CD4-positive, alpha-beta T cell treated with Interleukin-4 for 4 hours (primary cell): ENCODE measurements around the gene ENPP7.

Source experiments
- DNase-seq: peaks from one replicate; pipeline ENCODE4 v3.0.0-alpha.2; 2020

ENPP7 gene, protein sequence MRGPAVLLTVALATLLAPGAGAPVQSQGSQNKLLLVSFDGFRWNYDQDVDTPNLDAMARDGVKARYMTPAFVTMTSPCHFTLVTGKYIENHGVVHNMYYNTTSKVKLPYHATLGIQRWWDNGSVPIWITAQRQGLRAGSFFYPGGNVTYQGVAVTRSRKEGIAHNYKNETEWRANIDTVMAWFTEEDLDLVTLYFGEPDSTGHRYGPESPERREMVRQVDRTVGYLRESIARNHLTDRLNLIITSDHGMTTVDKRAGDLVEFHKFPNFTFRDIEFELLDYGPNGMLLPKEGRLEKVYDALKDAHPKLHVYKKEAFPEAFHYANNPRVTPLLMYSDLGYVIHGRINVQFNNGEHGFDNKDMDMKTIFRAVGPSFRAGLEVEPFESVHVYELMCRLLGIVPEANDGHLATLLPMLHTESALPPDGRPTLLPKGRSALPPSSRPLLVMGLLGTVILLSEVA

DNA sequence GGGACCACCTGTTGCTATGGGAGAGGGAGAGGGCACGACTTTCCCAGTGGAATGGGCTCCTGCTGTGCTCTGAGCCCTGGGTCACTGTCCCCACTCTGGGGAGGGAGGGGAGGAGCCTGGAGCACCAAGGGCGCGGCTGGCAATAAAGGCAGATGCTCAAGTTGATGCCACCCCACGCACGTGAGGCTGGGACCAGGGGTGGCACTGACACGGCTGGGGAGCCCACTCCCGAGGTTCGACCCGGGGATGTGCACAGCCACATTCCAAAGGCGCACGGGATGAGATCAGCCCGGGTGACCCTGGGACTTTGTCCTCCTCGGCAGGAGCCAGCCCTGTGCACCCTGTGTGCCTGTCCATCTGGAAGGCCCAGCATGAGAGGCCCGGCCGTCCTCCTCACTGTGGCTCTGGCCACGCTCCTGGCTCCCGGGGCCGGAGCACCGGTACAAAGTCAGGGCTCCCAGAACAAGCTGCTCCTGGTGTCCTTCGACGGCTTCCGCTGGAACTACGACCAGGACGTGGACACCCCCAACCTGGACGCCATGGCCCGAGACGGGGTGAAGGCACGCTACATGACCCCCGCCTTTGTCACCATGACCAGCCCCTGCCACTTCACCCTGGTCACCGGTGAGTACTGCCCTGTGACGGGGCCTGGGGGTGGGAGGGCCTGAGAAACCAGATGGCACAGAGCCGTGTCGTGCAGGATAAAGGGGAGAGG, at the start of gene ENPP7:
Gene ENPP7 (plus strand): TSS at position 175 of the 715 bp plus-strand sequence. CDS start 197 bp downstream, at position 372.
- DNase-seq, result no peak

DNA sequence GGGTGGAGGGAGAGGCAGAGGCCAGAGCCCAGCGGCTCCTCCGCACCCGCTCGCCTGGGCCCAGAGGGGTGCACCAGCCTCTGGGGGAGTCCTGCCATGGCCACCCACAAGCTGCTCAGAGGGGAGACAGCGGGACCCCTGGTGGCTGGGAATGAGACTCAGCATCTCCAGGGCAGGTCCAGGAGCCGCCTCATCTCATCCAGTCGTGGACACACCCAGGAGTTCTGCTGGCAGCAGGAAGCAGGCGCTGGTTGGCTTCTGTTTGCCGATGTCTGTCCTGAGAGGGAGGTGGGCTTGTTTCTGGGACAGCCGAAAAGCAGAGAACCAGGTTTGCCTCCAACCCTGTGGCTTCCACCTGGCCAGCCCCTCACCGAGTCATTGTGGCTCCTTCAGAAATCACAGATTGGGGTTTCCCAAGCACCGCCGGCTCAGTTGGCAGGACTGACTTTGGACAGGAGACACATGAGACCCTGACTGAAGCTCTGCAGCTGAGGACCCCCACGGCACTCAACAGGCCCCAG, 49.6 kb upstream of the ENPP7 start:
- DNase-seq, result no peak

- DNase-seq, result no peak
These were observed 49.0 kb upstream of the ENPP7 start for GRCh38 chr17:79681628-79682261.

DNA sequence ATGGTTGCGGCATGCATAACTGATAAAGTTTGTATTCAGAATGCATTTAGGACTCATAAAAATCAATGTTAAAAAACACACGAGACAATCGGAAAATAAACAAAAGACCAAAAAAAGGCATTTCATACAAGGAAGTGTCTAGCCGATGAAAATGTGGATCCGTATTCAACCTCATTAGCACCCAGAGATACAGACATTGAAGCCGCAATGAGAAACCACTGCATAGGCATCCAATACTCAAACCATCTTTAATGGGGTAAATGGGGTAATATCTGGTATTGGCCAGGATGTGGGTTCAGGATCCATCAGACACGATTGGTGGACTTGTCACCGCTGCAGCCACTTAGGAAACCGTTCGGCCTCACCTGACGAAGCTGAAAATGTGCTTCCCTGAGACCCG, 47.4 kb upstream of the ENPP7 start:
- DNase-seq, result no peak

GRCh38 chr17:79684132-79684985, 46.4 kb upstream of the ENPP7 start:
- DNase-seq, result no peak

DNA sequence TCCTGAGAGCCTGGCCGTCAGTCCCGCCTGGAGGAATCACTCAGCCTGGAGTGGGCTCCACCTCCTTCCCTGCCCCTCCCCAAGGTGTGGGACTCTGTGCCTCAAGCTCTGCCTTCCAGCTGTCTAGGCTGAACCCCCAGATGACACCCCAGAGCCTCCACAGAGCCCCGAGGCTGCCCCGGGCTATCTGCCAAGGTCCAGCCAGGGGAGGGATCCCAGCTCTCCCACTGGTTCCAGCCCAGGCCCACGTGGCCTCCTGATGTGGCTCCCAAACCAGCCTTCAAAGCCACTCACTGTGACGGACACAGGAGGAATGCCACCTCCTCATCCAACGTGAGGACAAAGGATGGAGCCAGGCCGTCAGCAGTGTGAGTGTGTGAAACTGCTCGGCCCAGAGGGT, 45.6 kb upstream of the ENPP7 start:
- DNase-seq, result no peak

- no peak for DNase-seq
These were observed 44.3 kb upstream of the ENPP7 start for GRCh38 chr17:79686476-79686875.

DNA sequence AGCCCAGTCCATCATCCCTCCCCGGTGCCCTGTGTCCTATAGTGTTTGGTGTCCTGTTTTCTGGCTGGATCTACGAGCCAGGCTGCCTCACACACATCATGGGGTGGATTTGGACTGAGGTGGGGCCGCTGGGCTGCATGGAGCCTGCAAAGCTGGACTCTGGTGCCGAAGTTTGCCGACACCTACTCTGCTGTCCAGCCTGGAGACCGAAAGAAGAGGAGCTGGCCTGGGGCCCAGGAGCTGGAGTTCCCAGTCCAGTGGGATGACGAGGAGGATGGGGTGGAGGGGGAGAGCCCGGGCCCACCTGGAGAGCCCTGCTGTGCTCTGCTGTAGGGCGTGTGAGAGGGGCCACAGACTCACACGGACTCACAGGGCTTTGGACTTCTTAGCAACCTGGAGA, 40.3 kb upstream of the ENPP7 start:
- DNase-seq, result no peak

DNA sequence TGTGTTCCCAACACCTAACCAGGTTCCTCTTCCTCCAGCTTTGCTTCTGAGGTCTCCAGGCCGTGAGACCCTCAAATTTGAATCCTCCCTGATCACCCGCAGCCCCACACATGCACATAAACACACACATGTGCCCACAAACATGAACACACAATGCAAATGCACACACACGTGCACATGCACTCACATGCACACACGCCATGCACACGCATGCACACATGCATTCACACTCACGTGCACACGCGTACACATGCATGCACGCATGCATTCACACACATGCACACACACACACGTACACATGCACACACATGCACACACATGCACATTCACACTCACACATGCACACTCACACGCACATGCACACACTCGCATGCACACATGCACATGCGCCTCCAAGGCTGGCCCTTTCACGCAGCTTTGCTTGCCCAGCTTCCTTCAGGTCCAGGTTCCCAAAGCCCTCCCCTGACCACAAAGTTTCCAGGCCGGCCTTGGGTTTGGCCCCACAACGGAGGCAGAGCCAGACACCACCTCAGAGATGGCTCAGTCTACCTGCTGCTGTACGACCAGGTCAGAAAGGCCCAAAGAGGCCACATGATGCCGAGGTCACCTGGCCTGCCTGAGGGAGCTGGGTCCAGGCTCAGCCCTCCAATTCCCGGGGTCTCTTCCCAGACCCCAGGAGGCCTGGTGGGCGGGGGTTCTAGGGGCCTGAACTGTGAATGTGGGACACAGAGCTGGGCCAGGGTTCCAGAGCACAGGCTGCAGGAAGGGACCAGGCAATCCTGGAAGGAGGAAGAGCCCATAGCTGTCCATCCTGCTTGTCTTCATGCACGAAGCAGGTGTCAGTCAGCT, 39.5 kb upstream of the ENPP7 start:
- no peak for DNase-seq

- DNase-seq, result no peak
These were observed 38.8 kb upstream of the ENPP7 start for GRCh38 chr17:79691931-79692330.

- no peak for DNase-seq
These were observed 37.3 kb upstream of the ENPP7 start for GRCh38 chr17:79693419-79693818.

GRCh38 chr17:79695293-79695790, 35.4 kb upstream of the ENPP7 start:
- no peak for DNase-seq

GRCh38 chr17:79695797-79696609, 34.7 kb upstream of the ENPP7 start:
- DNase-seq, result no peak

GRCh38 chr17:79696610-79696982, 34.1 kb upstream of the ENPP7 start:
- no peak for DNase-seq

DNA sequence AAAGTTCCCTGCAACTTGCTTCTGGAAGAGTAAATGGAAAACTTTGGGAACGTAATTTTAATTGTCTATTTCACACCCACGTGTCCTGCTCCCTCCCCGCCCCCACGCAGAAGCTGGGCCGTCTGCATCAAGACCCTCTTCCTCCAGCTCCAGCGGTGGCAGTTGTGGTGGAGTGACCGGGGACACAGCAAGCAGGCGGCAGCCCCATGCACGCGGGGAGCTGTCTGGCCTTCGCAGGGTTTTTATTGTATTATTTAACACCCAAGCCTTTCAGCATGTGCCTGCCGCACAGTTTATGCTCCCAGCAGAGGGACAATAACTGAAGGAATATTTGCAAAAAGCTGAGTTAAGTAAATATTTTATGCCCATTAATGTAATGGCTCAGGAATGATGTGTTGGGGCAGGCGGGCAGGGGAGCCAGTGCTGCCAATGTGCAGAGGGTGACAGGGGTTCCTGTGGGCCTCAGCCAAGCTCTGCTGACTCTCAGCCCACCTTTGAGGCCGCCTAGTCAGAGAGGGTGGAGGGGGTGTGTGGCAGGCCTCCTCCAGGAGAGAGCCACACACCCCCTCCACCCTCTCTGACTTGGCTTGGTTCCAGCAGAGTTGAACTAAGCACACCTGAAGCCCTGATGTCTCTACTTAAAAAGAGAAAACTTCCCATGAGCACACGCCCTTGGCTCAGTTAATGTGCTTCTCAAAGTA, 32.4 kb upstream of the ENPP7 start:
- DNase-seq, result no peak

- DNase-seq, result no peak
These were observed 31.2 kb upstream of the ENPP7 start for GRCh38 chr17:79699386-79700036.

- no peak for DNase-seq
These were observed 30.2 kb upstream of the ENPP7 start for GRCh38 chr17:79700592-79700991.

- DNase-seq, result no peak
These were observed 28.7 kb upstream of the ENPP7 start for GRCh38 chr17:79702034-79702433.

GRCh38 chr17:79702550-79703236, 28.1 kb upstream of the ENPP7 start:
- DNase-seq, result no peak
